OCI-M2 (cell line): Measurements from ENCODE around the gene LCN10.

Source experiments
- DNase-seq: peaks from one replicate; lab custom pipeline; 2025; ENCODE audit not compliant: unreplicated experiment; lab: John Stamatoyannopoulos, UW

LCN10 gene

GRCh38 chr9:136690104-136690805, 52.5 kb downstream of the LCN10 start:
- DNase-seq = no peak

- no peak for DNase-seq
Observed at GRCh38 chr9:136689108-136689460, 53.7 kb downstream of the LCN10 start.

GRCh38 chr9:136688274-136689107, 54.2 kb downstream of the LCN10 start:
- no peak for DNase-seq
